B cell (primary cell): ENCODE measurements around the gene CFAP53. TPM values are rescaled to one million over a fixed set of nuclear protein-coding genes. Genes with fewer than 3 reads are reported as not detected.

Experiments used
- ATAC-seq: fragments of 200-7000 bp; cut with Tn5 transposase; one replicate; pipeline ENCODE4 v1.10.0; 2021; ENCODE audit warnings: low read depth, mild to moderate bottlenecking, moderate number of reproducible peaks, moderate library complexity
- CTCF ChIA-PET: fragments of 350-600 bp; sonication (Branson Sonifier 250); formaldehyde crosslinking; loops from one replicate; lab custom pipeline; 2021; ENCODE audit warnings: antibody characterized with exemption, inconsistent platforms; lab: Charles Lee
- POLR2A ChIA-PET: fragments of 350-600 bp; sonication (Branson Sonifier 250); formaldehyde crosslinking; loops from one replicate; lab custom pipeline; 2021; ENCODE audit warnings: antibody characterized with exemption; lab: Charles Lee
- DNase-seq: peaks from one replicate; pipeline ENCODE4 v3.0.0; 2013
- H2AFZ ChIP-seq: 2 replicates; pipeline ENCODE4 v1.6.1; 2012; ENCODE audit warnings: mild to moderate bottlenecking, low read depth, low read length; ENCODE audit not compliant: insufficient read depth, poor library complexity, severe bottlenecking
- H3K27ac ChIP-seq, 2 donors: 1 replicate in 1 of 2; 2 replicates in 1 of 2; pipeline ENCODE4 v1.5.1; 2012 to 2013; ENCODE audit warnings: low read length in 2 of 2, mild to moderate bottlenecking in 2 of 2, moderate library complexity in 1 of 2
- H3K27me3 ChIP-seq, 4 experiments: fragments of 200-600 bp in 1 of 4; sonication (generic) in 1 of 4; replicated peaks in 1 of 4; 1 replicate in 2 of 4; 2 replicates in 2 of 4; pipeline versions ENCODE4 v1.6.1 to v1.7.0; 2013 to 2016; ENCODE audit warnings: low read length in 3 of 4, mild to moderate bottlenecking in 2 of 4, mixed read lengths in 1 of 4, moderate library complexity in 1 of 4; ENCODE audit not compliant: insufficient read depth in 4 of 4, control insufficient read depth in 3 of 4; ENCODE audit errors: control extremely low read depth in 1 of 4
- H3K36me3 ChIP-seq, 2 experiments: replicated peaks in 1 of 2; 1 replicate in 1 of 2; 2 replicates in 1 of 2; pipeline versions ENCODE4 v1.6.1 to v1.7.1; 2013; ENCODE audit warnings: low read length in 1 of 2; ENCODE audit not compliant: insufficient read depth in 2 of 2, control insufficient read depth in 1 of 2; ENCODE audit errors: control extremely low read depth in 1 of 2, extremely low read depth in 1 of 2
- H3K4me1 ChIP-seq, 2 donors: fragments of 200-600 bp in 1 of 2; sonication (generic) in 1 of 2; 1 replicate in 1 of 2; 2 replicates in 1 of 2; pipeline versions ENCODE4 v1.5.1 to v1.6.1; 2013 to 2017; ENCODE audit warnings: low read length in 2 of 2; ENCODE audit not compliant: control insufficient read depth in 2 of 2, insufficient read depth in 2 of 2
- H3K4me2 ChIP-seq: replicated peaks from 2 replicates; pipeline ENCODE3; 2012; ENCODE audit warnings: mild to moderate bottlenecking, low read depth, low read length; ENCODE audit not compliant: poor library complexity, severe bottlenecking
- H3K4me3 ChIP-seq, 5 experiments: fragments of 200-600 bp in 1 of 5; sonication (generic) in 1 of 5; 1 replicate in 3 of 5; 2 replicates in 2 of 5; pipeline versions ENCODE4 v1.5.1 to v1.7.0; 2011 to 2016; ENCODE audit warnings: low read length in 4 of 5, mild to moderate bottlenecking in 4 of 5, low read depth in 2 of 5, control low read depth in 1 of 5, moderate library complexity in 1 of 5; ENCODE audit not compliant: insufficient read depth in 1 of 5; ENCODE audit errors: control extremely low read depth in 1 of 5, extremely low read depth in 1 of 5
- H3K79me2 ChIP-seq: fragments of 200-600 bp; sonication (generic); one replicate; pipeline ENCODE4 v1.6.0; 2016; ENCODE audit warnings: low read length; ENCODE audit not compliant: control insufficient read depth, insufficient read depth
- H3K9ac ChIP-seq: fragments of 200-600 bp; sonication (generic); 2 replicates; pipeline ENCODE4 v1.6.1; 2017; ENCODE audit warnings: mild to moderate bottlenecking, low read length, moderate library complexity
- H3K9me3 ChIP-seq, 3 donors: one replicate each; pipeline versions ENCODE4 v1.6.1 to v1.7.1; 2013; ENCODE audit warnings: low read length in 2 of 3; ENCODE audit not compliant: control insufficient read depth in 2 of 3, insufficient read depth in 1 of 3; ENCODE audit errors: control extremely low read depth in 1 of 3
- H4K20me1 ChIP-seq: 2 replicates; pipeline ENCODE4 v1.6.0; 2012; ENCODE audit warnings: mild to moderate bottlenecking, low read length; ENCODE audit not compliant: insufficient read depth, control insufficient read depth, poor library complexity, severe bottlenecking
- H3K27ac Mint-ChIP-seq: one replicate; pipeline ENCODE4 v1.8.0; 2021; ENCODE audit warnings: mixed read lengths
- H3K27me3 Mint-ChIP-seq: one replicate; pipeline ENCODE4 v1.8.0; 2021; ENCODE audit warnings: mixed read lengths
- H3K4me1 Mint-ChIP-seq: one replicate; pipeline ENCODE4 v1.8.0; 2021; ENCODE audit warnings: mixed read lengths
- H3K4me3 Mint-ChIP-seq: one replicate; pipeline ENCODE4 v1.8.0; 2021; ENCODE audit warnings: mixed read lengths
- H3K9me3 Mint-ChIP-seq: one replicate; pipeline ENCODE4 v1.8.0; 2022; ENCODE audit warnings: mixed read lengths; ENCODE audit not compliant: insufficient read depth
- CTCF ChIP-seq: fragments of 200-600 bp; IDR thresholded peaks from one replicate; pipeline ENCODE4 v1.8.0; 2022; ENCODE audit warnings: antibody characterized with exemption, mild to moderate bottlenecking
- EZH2 ChIP-seq: IDR thresholded peaks from 2 replicates; pipeline ENCODE4 v1.6.1; 2012; ENCODE audit warnings: borderline replicate concordance, low read depth, mild to moderate bottlenecking, moderate library complexity, low read length; ENCODE audit not compliant: insufficient read depth, poor library complexity, severe bottlenecking
- WGBS: methylation state at CpG from one replicate; pipeline ENCODE4 v1.1.5; 2013; ENCODE audit warnings: missing lambda C conversion rate; ENCODE audit not compliant: insufficient coverage; 5-methylcytosine and 5-hydroxymethylcytosine counted together
- intact Hi-C: fragments of 100-400 bp; cut with micrococcal nuclease; formaldehyde crosslinking; loops from one replicate; pipeline ENCODE4 v1.10.0; 2022
- polyA plus RNA-seq: library from polyadenylated mRNA; depleted of rRNA; stranded (reverse); fragments of >200 nt; gene quantifications from 2 replicates; pipeline ENCODE4 v1.2.3, GENCODE V29; 2012
- total RNA-seq, 2 donors: library from RNA; stranded (reverse); fragments of 120-200 nt in 1 of 2; gene quantifications; 1 replicate in 1 of 2; 2 replicates in 1 of 2; pipeline versions ENCODE4 v1.2.3 to v1.2.4, GENCODE V29; 2013 to 2022

The CFAP53 gene
- total and polyA plus RNA-seq, 2 donors (not counting 1 experiment from before 2014, with no cell fraction given) = 0.04 to 0.79 TPM

DNA sequence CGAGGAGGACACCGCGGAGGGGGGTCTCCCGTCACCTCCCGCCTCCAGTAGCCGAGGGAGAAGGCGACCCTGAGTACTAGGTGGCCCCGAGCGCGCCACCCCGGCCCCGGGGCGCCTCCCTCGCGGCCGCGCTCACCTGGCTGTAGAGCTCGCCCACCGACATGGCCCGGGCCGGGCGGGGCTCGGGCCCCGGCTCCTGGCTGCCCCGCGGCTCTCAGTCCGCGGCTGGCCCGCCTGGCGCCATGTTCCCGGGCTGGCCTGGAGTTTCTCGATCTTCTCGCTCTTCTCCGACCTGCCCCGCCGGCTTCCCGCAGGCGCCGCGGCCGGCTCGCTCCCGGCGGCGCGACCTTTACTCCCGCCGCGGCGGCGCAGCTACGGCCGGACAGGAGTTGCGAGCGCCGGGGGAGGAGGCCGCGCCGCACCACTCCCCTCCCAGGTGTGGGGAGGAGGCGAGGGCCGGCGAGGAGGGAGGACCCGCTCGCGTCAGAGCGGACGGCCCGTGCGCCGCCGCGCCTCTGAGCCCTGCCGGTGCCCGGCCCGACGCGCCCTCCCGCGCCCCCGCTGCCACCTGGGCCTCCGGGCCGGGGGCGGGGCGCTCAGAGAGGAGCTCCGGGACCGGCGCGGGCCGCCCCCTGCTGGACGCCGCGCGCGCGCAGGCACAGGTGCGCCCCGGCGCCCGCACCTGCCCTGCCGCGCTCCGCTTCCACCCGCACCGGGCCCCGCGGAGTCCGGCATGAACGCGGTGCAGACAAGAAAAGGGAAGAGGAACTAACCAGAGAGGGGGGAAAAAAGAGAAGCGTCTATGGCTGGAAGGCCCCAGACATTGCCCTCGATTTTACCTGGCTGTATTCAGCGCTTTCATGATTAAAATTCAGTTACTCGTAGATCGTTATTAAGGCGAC lies 71.4 kb downstream of the CFAP53 start, which contains the start of gene MYO5B:
TSS of gene MYO5B (minus strand) at position 517 of the 902 bp plus-strand sequence. CDS start at position 163, 354 bp downstream.
- H3K27ac ChIP-seq = no peak within 1 kb of the TSS
- H3K4me2 ChIP-seq = peak within 1 kb of the TSS; percentile 93
- POLR2A ChIA-PET = no interaction called here
- TF ChIP-seq CTCF = peak; percentile 22
- TF ChIP-seq EZH2 = no peak
- WGBS = 1% methylated on average over 114 of the region's 115 CpGs
- H2AFZ ChIP-seq = peak within 1 kb of the TSS; percentile 77
- no peaks in the 10 kb centered on the region for H3K9me3 Mint-ChIP-seq
- peak within 1 kb of the TSS; percentile 64 for H3K9ac ChIP-seq
- CTCF ChIA-PET = interaction anchor here (0.6 to 2.4 kb wide), 11 partner anchors 9 to 712 kb away, joined by 3 to 7 read pairs (median 4); partner anchors contain the start of genes CFAP53 and MBD1
- peaks cover 0 to 43% (median 29%) of the 10 kb centered on the region in 4 experiments for H3K27me3 ChIP-seq
- H3K4me3 Mint-ChIP-seq = peak within 1 kb of the TSS; percentile 68
- H3K27ac Mint-ChIP-seq = no peak within 1 kb of the TSS
- peaks cover 16% of the 10 kb centered on the region for H3K4me1 Mint-ChIP-seq
- intact Hi-C loops = loop anchor here (2.0 kb wide), 2 partner anchors 74 to 162 kb away; no protein-coding TSS in a partner anchor
- DNase-seq (peak; percentile 83), ATAC-seq (peak; percentile 87)
- H3K9me3 ChIP-seq = no peaks in the 10 kb centered on the region
- no peaks in the 10 kb centered on the region for H4K20me1 ChIP-seq
- no peaks in the 10 kb centered on the region for H3K79me2 ChIP-seq
- H3K4me3 ChIP-seq = peak within 1 kb of the TSS in 4 of 5 experiments; percentile 32 to 60 (median 50)
- H3K4me1 ChIP-seq = peaks cover 24 to 30% of the 10 kb centered on the region in 2 donors
- peaks cover 61% of the 10 kb centered on the region for H3K27me3 Mint-ChIP-seq
- no peaks in the 10 kb centered on the region for H3K36me3 ChIP-seq
